GM19372 (cell line): ENCODE data around the gene CSH2.
"Not testable (repeated sequence)": the region's sequence is repeated elsewhere in the genome, so short reads cannot be mapped to it uniquely, and the experiment has no call there.

Experiments
- ATAC-seq: cut with Tn5 transposase; IDR thresholded peaks from one replicate; pipeline ENCODE4 v1.9.1; 2021; ENCODE audit warnings: mild to moderate bottlenecking, low read depth, moderate library complexity; ENCODE audit not compliant: unreplicated experiment

Gene CSH2

GRCh38 chr17:63873577-63873976 is at the start of gene CSH2:
Gene CSH2 (minus strand): TSS chr17:63873677. CDS start chr17:63873614, 63 bp downstream.
- ATAC-seq = not testable (repeated sequence)

- not testable (repeated sequence) for ATAC-seq
Measured at GRCh38 chr17:63922402-63922801, 48.9 kb upstream of the CSH2 start.

- not testable (repeated sequence) for ATAC-seq
Measured at GRCh38 chr17:63920779-63921178, 47.3 kb upstream of the CSH2 start.

- ATAC-seq = not testable (repeated sequence)
Measured at GRCh38 chr17:63920050-63920449, 46.6 kb upstream of the CSH2 start.

GRCh38 chr17:63919311-63919723 is 45.8 kb upstream of the CSH2 start:
- peak; percentile 76 for ATAC-seq

GRCh38 chr17:63918789-63919305 is 45.4 kb upstream of the CSH2 start, which contains the start of gene GH1:
Gene GH1 (minus strand): TSS chr17:63918839. CDS start chr17:63918776, 63 bp downstream.
- ATAC-seq = not testable (repeated sequence)

GRCh38 chr17:63918305-63918704 is 44.8 kb upstream of the CSH2 start:
- no peak for ATAC-seq

GRCh38 chr17:63917646-63918045 is 44.2 kb upstream of the CSH2 start:
- ATAC-seq = no peak

GRCh38 chr17:63917206-63917605 is 43.7 kb upstream of the CSH2 start:
- ATAC-seq = not testable (repeated sequence)

- no peak for ATAC-seq
Measured at GRCh38 chr17:63916566-63917185, 43.2 kb upstream of the CSH2 start.

GRCh38 chr17:63915753-63916152 is 42.3 kb upstream of the CSH2 start:
- not testable (repeated sequence) for ATAC-seq

- ATAC-seq = no peak
Measured at GRCh38 chr17:63914471-63914870, 41.0 kb upstream of the CSH2 start.

GRCh38 chr17:63911657-63912100 is 38.2 kb upstream of the CSH2 start:
- no peak for ATAC-seq

GRCh38 chr17:63911041-63911635 is 37.7 kb upstream of the CSH2 start, which contains the start of gene CSHL1:
Gene CSHL1 (minus strand): TSS chr17:63911258. CDS start chr17:63911196, 62 bp downstream.
- no peak for ATAC-seq

- ATAC-seq = no peak
Measured at GRCh38 chr17:63910096-63910495, 36.6 kb upstream of the CSH2 start.

GRCh38 chr17:63909586-63909985 is 36.1 kb upstream of the CSH2 start:
- ATAC-seq = not testable (repeated sequence)

- ATAC-seq = not testable (repeated sequence)
Measured at GRCh38 chr17:63907161-63907778, 33.8 kb upstream of the CSH2 start.

- ATAC-seq = not testable (repeated sequence)
Measured at GRCh38 chr17:63904796-63905195, 31.3 kb upstream of the CSH2 start.

GRCh38 chr17:63903787-63904201 is 30.3 kb upstream of the CSH2 start:
- ATAC-seq = not testable (repeated sequence)

- not testable (repeated sequence) for ATAC-seq
Measured at GRCh38 chr17:63901971-63902370, 28.5 kb upstream of the CSH2 start.
